SU-DHL-6 (cell line): ENCODE results near the gene GBP7.

ENCODE experiments used
- H2AFZ ChIP-seq: fragments of 200-600 bp; sonication (generic); 2 replicates; pipeline ENCODE4 v1.6.1; 2014; ENCODE audit warnings: low read depth, mild to moderate bottlenecking, moderate library complexity, mixed read lengths, antibody characterized with exemption, low read length; ENCODE audit not compliant: severe bottlenecking
- H3F3A ChIP-seq: fragments of 200-600 bp; shearing (Covaris generic); 2 replicates; pipeline ENCODE4 v1.6.0; 2016; ENCODE audit warnings: antibody characterized with exemption, mild to moderate bottlenecking; ENCODE audit not compliant: insufficient read depth
- H3K27ac ChIP-seq: fragments of 200-600 bp; sonication (generic); 2 replicates; pipeline ENCODE4 v1.5.1; 2016; ENCODE audit warnings: low read depth, mild to moderate bottlenecking, low read length, moderate library complexity, mixed read lengths
- H3K27me3 ChIP-seq: fragments of 200-600 bp; sonication (generic), shearing (Covaris generic); 2 replicates; pipeline ENCODE4 v1.6.0; 2014; ENCODE audit warnings: mild to moderate bottlenecking, low read length
- H3K36me3 ChIP-seq: fragments of 200-600 bp; sonication (generic); 2 replicates; pipeline ENCODE4 v1.6.1; 2014; ENCODE audit warnings: mild to moderate bottlenecking, low read length, mixed read lengths
- H3K4me2 ChIP-seq: fragments of 300-600, 200-600 bp; shearing (Covaris generic), sonication (generic); 2 replicates; pipeline ENCODE4 v1.6.0; 2014; ENCODE audit warnings: low read length, low read depth, mild to moderate bottlenecking; ENCODE audit not compliant: poor library complexity, severe bottlenecking
- H3K4me3 ChIP-seq: fragments of 200-600 bp; sonication (generic); 2 replicates; pipeline ENCODE4 v1.5.1; 2014; ENCODE audit warnings: antibody characterized with exemption, low read length, mild to moderate bottlenecking, mixed read lengths; ENCODE audit not compliant: insufficient read depth, poor library complexity, severe bottlenecking
- H3K79me2 ChIP-seq: fragments of 200-600 bp; sonication (generic); 2 replicates; pipeline ENCODE4 v1.6.1; 2014; ENCODE audit warnings: mild to moderate bottlenecking, low read length, moderate library complexity; ENCODE audit not compliant: insufficient read depth
- H3K9ac ChIP-seq: fragments of 200-600 bp; sonication (generic); 2 replicates; pipeline ENCODE4 v1.7.0; 2014; ENCODE audit warnings: mild to moderate bottlenecking, low read length
- H3K9me2 ChIP-seq: fragments of 200-600 bp; sonication (generic); replicated peaks from 2 replicates; pipeline ENCODE4 v1.6.1; 2014; ENCODE audit warnings: low read length; ENCODE audit not compliant: insufficient read depth
- H3K9me3 ChIP-seq: fragments of 200-600 bp; sonication (generic); 2 replicates; pipeline ENCODE4 v1.6.1; 2014; ENCODE audit warnings: low read length, mixed read lengths; ENCODE audit not compliant: insufficient read depth
- H4K20me1 ChIP-seq: fragments of 200-600 bp; sonication (generic); 2 replicates; pipeline ENCODE4 v1.6.1; 2014; ENCODE audit warnings: low read depth, mild to moderate bottlenecking, antibody characterized with exemption, low read length, moderate library complexity, mixed read lengths
- CTCF ChIP-seq: fragments of 200-600 bp; sonication (generic); IDR thresholded peaks from one replicate; pipeline ENCODE4 v1.5.1; 2017; ENCODE audit warnings: antibody characterized with exemption, mild to moderate bottlenecking, low read length, moderate library complexity; ENCODE audit not compliant: insufficient read depth, poor library complexity, severe bottlenecking
- EZH2phosphoT487 ChIP-seq: fragments of 200-600 bp; sonication (generic), shearing (Covaris generic); conservative IDR thresholded peaks from 2 replicates; pipeline ENCODE4 v1.6.1; 2018; ENCODE audit warnings: mild to moderate bottlenecking, antibody characterized with exemption, low read length, moderate library complexity, mixed read lengths

GBP7 gene

GRCh38 chr1:89143484-89143883 is 32.3 kb downstream of the GBP7 start:
- no peak overlapping the region for H3K4me3 ChIP-seq
- H2AFZ ChIP-seq, result no peak overlapping the region

GRCh38 chr1:89142160-89142559 is 33.6 kb downstream of the GBP7 start:
- H3K9me3 ChIP-seq, result no peaks in the 10 kb centered on the region
- no peaks in the 10 kb centered on the region for H3K27me3 ChIP-seq
- H3K36me3 ChIP-seq, result no peaks in the 10 kb centered on the region
- no peaks in the 10 kb centered on the region for H3K79me2 ChIP-seq
- H3F3A ChIP-seq, result no peaks in the 10 kb centered on the region
- no peak overlapping the region for H2AFZ ChIP-seq
- TF ChIP-seq CTCF (no peak), EZH2phosphoT487 (no peak)
- H3K27ac ChIP-seq, result no peak overlapping the region
- H3K4me2 ChIP-seq, result no peak overlapping the region
- no peaks in the 10 kb centered on the region for H3K9me2 ChIP-seq
- no peak overlapping the region for H3K4me3 ChIP-seq
- no peaks in the 10 kb centered on the region for H4K20me1 ChIP-seq
- no peak overlapping the region for H3K9ac ChIP-seq

More at GRCh38 chr1:89143484-89143883, 32.3 kb downstream of the GBP7 start:
- Histone ChIP-seq H3K9me2 (no peaks in the 10 kb centered on the region), H3K4me2 (no peak overlapping the region), H3K79me2 (no peaks in the 10 kb centered on the region), H3K27me3 (no peaks in the 10 kb centered on the region), H3F3A (no peaks in the 10 kb centered on the region), H3K9me3 (no peaks in the 10 kb centered on the region), H3K36me3 (no peaks in the 10 kb centered on the region), H3K27ac (no peak overlapping the region), H3K9ac (no peak overlapping the region), H4K20me1 (no peaks in the 10 kb centered on the region)
- no peak for TF ChIP-seq EZH2phosphoT487
- no peak for TF ChIP-seq CTCF

GRCh38 chr1:89133747-89134146 is 42.1 kb downstream of the GBP7 start:
- no peaks in the 10 kb centered on the region for H4K20me1 ChIP-seq
- no peak overlapping the region for H2AFZ ChIP-seq
- no peaks in the 10 kb centered on the region for H3K27me3 ChIP-seq
- no peaks in the 10 kb centered on the region for H3K9me2 ChIP-seq
- no peak for TF ChIP-seq EZH2phosphoT487
- TF ChIP-seq CTCF, result no peak
- H3K79me2 ChIP-seq, result no peaks in the 10 kb centered on the region
- no peaks in the 10 kb centered on the region for H3K9me3 ChIP-seq
- H3K4me2 ChIP-seq, result no peak overlapping the region
- no peaks in the 10 kb centered on the region for H3F3A ChIP-seq
- H3K9ac ChIP-seq, result no peak overlapping the region
- H3K27ac ChIP-seq, result no peak overlapping the region
- no peaks in the 10 kb centered on the region for H3K36me3 ChIP-seq
- H3K4me3 ChIP-seq, result no peak overlapping the region

GRCh38 chr1:89130716-89131115 is 45.1 kb downstream of the GBP7 start:
- H4K20me1 ChIP-seq, result no peaks in the 10 kb centered on the region
- no peaks in the 10 kb centered on the region for H3F3A ChIP-seq
- no peak for TF ChIP-seq CTCF
- TF ChIP-seq EZH2phosphoT487, result no peak
- no peak overlapping the region for H3K4me2 ChIP-seq
- H3K27ac ChIP-seq, result no peak overlapping the region
- no peaks in the 10 kb centered on the region for H3K9me3 ChIP-seq
- H3K27me3 ChIP-seq, result no peaks in the 10 kb centered on the region
- no peaks in the 10 kb centered on the region for H3K9me2 ChIP-seq
- H3K79me2 ChIP-seq, result no peaks in the 10 kb centered on the region
- H3K9ac ChIP-seq, result no peak overlapping the region
- H3K4me3 ChIP-seq, result no peak overlapping the region
- H2AFZ ChIP-seq, result no peak overlapping the region
- H3K36me3 ChIP-seq, result no peaks in the 10 kb centered on the region
